Gastrocnemius medialis (tissue), 4 donors: ENCODE measurements around the gene ASPG. TPM values are rescaled to one million over a fixed set of nuclear protein-coding genes. Genes with fewer than 3 reads are reported as not detected.

Source experiments
- ATAC-seq, 2 donors: fragments of 150-250 bp; one replicate each; pipeline ENCODE4 v1.9.1; 2016
- DNase-seq, 2 donors: peaks; one replicate each; pipeline ENCODE4 v3.0.0-alpha.2; 2019
- H3K27ac ChIP-seq, 4 donors: fragments of 200-600 bp; sonication (generic); 1 replicate in 1 of 4; 2 replicates in 3 of 4; pipeline ENCODE4 v1.5.1; 2016 to 2018; ENCODE audit warnings: mild to moderate bottlenecking in 2 of 4, moderate library complexity in 1 of 4
- H3K27me3 ChIP-seq, 3 donors: fragments of 200-600 bp; sonication (generic) in 2 of 3; 1 replicate in 1 of 3; 2 replicates in 2 of 3; pipeline versions ENCODE4 v1.5.1 to v1.6.0; 2016 to 2019; ENCODE audit warnings: mild to moderate bottlenecking in 1 of 3, moderate library complexity in 1 of 3
- H3K36me3 ChIP-seq, 2 donors: fragments of 200-600 bp; sonication (generic) in 1 of 2; one replicate each; pipeline ENCODE4 v1.5.1; 2017 to 2018
- H3K4me1 ChIP-seq, 2 donors: fragments of 200-600 bp; sonication (generic) in 1 of 2; one replicate each; pipeline ENCODE4 v1.5.1; 2016 to 2017; ENCODE audit warnings: mild to moderate bottlenecking in 2 of 2
- H3K4me3 ChIP-seq, 4 donors: fragments of 200-600 bp; sonication (generic) in 3 of 4; 1 replicate in 1 of 4; 2 replicates in 3 of 4; pipeline ENCODE4 v1.5.1; 2016 to 2019; ENCODE audit warnings: mild to moderate bottlenecking in 2 of 4
- H3K9me3 ChIP-seq, 3 donors: fragments of 200-600 bp; sonication (generic) in 2 of 3; 1 replicate in 1 of 3; 2 replicates in 2 of 3; pipeline ENCODE4 v1.5.1; 2016 to 2019
- POLR2A ChIP-seq, 2 donors: fragments of 450-650 bp; IDR thresholded peaks; one replicate each; pipeline ENCODE4 v1.6.1; 2017; ENCODE audit warnings: antibody characterized with exemption in 2 of 2, mild to moderate bottlenecking in 2 of 2, moderate library complexity in 2 of 2
- in situ Hi-C, 4 donors: fragments of 200-750 bp; cut with MboI; loops; one replicate each; pipeline versions ENCODE4 v1.15.0 to v1.8.0; 2017; ENCODE audit warnings: low sequenced_read_pairs in 4 of 4
- intact Hi-C: fragments of 100-400 bp; cut with DNase I; formaldehyde crosslinking; loops from one replicate; pipeline ENCODE4 v1.15.1; 2023; ENCODE audit warnings: low total_unique reads
- total RNA-seq, 4 donors: library from RNA; depleted of rRNA; stranded (reverse); fragments of >200 nt; gene quantifications; one replicate each; pipeline versions ENCODE4 v1.1.0 to v1.2.3, GENCODE V29; 2016
- TF ChIP-seq, protein P1 (sequence below), 5 experiments: fragments of 450-650 bp in 3 of 5; fragments of 200-600 bp in 2 of 5; sonication (generic) in 2 of 5; IDR thresholded peaks in 4 of 5; conservative IDR thresholded peaks in 1 of 5; 1 replicate in 4 of 5; 2 replicates in 1 of 5; pipeline ENCODE4 v1.5.1; 2016 to 2019; ENCODE audit warnings: antibody characterized with exemption in 5 of 5, mild to moderate bottlenecking in 3 of 5, moderate library complexity in 3 of 5

Gene ASPG
- total RNA-seq, 4 donors from 2014 or later, result 0.20 TPM; not detected in 3

DNA sequence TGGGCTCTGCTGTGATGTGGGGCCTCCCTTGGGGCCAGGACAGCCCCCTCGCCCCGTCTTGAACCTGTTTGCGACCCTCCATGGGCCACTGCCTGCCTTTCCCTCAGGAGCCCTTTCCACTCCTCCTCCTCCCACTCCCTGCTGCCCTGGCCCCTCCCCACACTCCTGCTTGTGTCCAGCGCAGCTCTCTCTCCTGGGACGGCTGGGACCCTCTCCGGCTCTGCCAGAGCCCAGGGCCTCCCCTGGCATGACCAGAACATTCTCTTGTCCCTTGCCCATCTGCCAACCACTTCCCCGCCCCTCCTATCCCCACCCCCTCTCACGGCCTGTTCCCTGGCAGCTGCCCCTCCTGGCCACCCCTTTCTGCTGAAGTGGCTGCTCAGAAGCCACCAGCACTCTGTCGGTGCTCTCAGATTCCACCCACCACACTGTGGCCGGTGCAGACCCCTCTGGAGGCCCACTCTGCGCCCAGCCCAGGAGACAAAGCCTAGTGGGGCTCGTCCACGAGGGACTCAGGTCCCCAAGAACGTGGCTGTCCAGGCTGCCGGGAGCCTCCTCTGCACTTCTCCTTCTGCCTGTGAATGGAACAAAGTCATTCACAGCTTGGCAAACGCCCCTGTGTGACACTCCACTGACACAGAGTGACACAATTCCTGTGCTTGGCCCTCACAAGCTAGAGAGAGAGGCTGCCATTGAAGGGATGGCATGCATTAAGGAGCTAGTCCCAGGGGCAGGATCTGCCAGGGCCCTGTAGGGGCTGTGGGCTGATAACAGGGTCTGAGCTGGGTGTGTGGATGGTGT is 1.4 kb downstream of the ASPG start:
- H3K4me3 ChIP-seq, result no peak overlapping the region
- intact Hi-C loops (no loop called here), in situ Hi-C loops (no loop called here)
- no peak for DNase-seq
- H3K9me3 ChIP-seq, result no peaks in the 10 kb centered on the region
- ATAC-seq, result no peak
- H3K36me3 ChIP-seq, result no peaks in the 10 kb centered on the region
- peaks cover 3 to 29% (median 20%) of the 10 kb centered on the region in 3 donors for H3K27me3 ChIP-seq
- no peak for TF ChIP-seq POLR2A (IDR thresholded peaks at IDR 0.05)
- H3K4me1 ChIP-seq, result peaks cover 0 to 4% of the 10 kb centered on the region in 2 donors
- H3K27ac ChIP-seq, result no peak overlapping the region

DNA sequence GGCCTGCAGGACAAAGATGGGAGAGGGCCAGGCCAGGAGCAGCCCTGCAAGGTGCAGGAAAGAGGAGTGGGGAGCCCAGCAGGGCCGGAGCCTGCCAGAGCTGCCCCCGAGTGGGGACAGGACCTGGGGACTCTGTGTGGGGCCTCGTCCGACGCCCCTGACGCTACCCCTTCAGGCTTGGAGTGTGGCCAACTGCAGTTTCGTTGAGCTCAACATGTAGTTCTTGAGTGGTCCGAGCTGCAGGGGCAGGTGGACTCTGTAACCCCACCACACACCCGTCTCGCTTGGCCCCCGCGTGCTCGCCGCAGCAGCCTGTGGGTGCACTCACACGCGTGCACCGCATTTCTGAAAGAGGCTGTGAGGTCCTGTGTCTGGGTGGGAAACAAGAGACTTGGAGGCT is 2.0 kb downstream of the ASPG start:
- ATAC-seq, result no peak
- H3K4me1 ChIP-seq, result peaks cover 0 to 2% of the 10 kb centered on the region in 2 donors
- H3K9me3 ChIP-seq, result no peaks in the 10 kb centered on the region
- in situ Hi-C loops, result no loop called here
- peaks cover 3 to 29% (median 20%) of the 10 kb centered on the region in 3 donors for H3K27me3 ChIP-seq
- no peak overlapping the region for H3K4me3 ChIP-seq
- intact Hi-C loops, result no loop called here
- no peak overlapping the region for H3K27ac ChIP-seq
- no peaks in the 10 kb centered on the region for H3K36me3 ChIP-seq
- no peak for DNase-seq
- TF ChIP-seq POLR2A (IDR thresholded peaks at IDR 0.05), result no peak

DNA sequence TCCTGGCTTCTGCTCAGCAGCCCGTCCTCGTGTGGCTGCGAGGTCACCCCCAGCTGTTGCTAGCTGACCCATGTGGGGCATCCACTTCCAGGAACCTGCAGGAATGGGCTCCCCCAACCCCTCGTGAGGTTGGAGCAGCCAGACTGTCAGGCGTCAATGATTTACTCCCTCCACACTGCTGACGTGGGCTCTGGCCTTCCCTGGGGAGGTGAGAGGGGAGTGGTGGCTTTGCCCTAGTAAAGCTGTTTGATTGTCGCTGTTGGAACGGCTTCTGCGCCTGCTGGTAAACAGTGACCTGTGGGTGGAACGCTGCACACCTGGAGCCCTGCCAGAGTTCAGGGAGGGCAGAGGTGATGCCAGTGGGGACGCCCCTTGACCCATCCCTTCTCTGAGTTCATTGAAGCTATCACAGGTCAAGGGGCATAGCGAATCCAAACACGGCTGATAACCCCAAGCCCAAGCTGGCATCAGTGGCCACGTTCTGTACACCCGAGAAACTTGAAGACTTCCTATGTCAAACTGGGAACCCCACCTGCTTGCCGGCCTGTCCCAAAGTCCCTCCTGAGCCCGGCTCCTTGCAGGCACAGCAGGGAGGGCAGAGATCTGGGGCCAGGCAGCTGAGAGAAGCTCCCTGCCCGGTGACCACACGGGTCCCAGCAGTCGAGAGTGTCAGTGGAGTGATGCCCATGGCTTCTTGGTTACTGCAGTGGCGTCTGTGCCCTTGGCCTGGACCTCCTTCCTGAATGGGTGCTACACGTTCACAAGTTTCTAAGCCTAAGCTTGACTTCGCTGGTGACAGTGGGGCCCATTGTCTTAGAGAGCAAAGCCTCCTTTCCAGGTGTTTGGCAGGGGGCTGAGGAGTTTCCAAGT is 2.7 kb downstream of the ASPG start:
- Histone ChIP-seq H3K27ac (no peak overlapping the region), H3K4me1 (no peaks in the 10 kb centered on the region), H3K36me3 (no peaks in the 10 kb centered on the region), H3K4me3 (no peak overlapping the region), H3K27me3 (peaks cover 3 to 32% (median 20%) of the 10 kb centered on the region in 3 donors), H3K9me3 (no peaks in the 10 kb centered on the region)
- TF ChIP-seq, protein P1, sequence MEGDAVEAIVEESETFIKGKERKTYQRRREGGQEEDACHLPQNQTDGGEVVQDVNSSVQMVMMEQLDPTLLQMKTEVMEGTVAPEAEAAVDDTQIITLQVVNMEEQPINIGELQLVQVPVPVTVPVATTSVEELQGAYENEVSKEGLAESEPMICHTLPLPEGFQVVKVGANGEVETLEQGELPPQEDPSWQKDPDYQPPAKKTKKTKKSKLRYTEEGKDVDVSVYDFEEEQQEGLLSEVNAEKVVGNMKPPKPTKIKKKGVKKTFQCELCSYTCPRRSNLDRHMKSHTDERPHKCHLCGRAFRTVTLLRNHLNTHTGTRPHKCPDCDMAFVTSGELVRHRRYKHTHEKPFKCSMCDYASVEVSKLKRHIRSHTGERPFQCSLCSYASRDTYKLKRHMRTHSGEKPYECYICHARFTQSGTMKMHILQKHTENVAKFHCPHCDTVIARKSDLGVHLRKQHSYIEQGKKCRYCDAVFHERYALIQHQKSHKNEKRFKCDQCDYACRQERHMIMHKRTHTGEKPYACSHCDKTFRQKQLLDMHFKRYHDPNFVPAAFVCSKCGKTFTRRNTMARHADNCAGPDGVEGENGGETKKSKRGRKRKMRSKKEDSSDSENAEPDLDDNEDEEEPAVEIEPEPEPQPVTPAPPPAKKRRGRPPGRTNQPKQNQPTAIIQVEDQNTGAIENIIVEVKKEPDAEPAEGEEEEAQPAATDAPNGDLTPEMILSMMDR (IDR thresholded peaks at IDR 0.05 in 4 of 5, conservative IDR thresholded peaks at IDR 0.05 in 1 of 5), result no peak
- TF ChIP-seq POLR2A (IDR thresholded peaks at IDR 0.05), result no peak
- ATAC-seq (no peak), DNase-seq (no peak)
- in situ Hi-C loops (no loop called here), intact Hi-C loops (no loop called here)

DNA sequence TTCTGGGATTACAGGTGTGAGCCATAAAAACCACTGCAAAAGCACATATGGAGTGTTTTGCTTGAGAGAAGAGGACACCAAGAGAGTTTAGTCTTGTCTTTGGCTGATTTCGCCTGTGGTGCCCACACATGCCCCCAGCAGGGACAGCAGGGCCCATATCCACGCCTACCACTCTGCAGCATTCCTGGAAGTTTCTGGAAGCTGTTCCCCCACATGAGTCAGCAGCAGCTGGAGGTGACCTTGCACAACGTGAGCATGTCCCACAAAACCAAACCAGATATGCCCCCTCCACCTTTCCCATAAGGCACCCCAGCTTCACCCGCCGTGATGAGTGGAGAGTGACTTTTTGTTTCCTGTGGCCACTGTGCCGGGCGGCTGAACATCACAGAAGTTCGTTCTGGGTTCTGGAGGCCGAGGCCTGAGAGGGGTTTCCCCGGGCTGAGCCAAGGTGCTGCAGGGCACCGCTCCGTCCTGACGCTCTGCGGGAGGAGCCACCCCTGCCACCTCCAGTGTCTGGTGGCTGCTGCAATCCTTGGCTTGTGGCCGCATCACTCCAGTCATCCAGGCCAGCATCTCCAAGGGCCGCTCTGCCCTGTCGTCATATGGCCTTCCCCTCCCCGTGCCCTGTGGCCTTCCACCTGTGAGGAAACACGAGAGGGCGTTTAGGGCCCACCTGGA is 4.7 kb downstream of the ASPG start:
- DNase-seq, result peak in 1 of 2 donors; percentile 2
- TF ChIP-seq POLR2A (IDR thresholded peaks at IDR 0.05), result no peak
- TF ChIP-seq, protein P1 (IDR thresholded peaks at IDR 0.05 in 4 of 5, conservative IDR thresholded peaks at IDR 0.05 in 1 of 5), result no peak
- H3K4me1 ChIP-seq, result no peaks in the 10 kb centered on the region
- intact Hi-C loops, result no loop called here
- in situ Hi-C loops, result no loop called here
- no peak for ATAC-seq
- no peak overlapping the region for H3K27ac ChIP-seq
- H3K9me3 ChIP-seq, result no peaks in the 10 kb centered on the region
- H3K4me3 ChIP-seq, result no peak overlapping the region
- H3K36me3 ChIP-seq, result no peaks in the 10 kb centered on the region
- peaks cover 3 to 32% (median 29%) of the 10 kb centered on the region in 3 donors for H3K27me3 ChIP-seq

DNA sequence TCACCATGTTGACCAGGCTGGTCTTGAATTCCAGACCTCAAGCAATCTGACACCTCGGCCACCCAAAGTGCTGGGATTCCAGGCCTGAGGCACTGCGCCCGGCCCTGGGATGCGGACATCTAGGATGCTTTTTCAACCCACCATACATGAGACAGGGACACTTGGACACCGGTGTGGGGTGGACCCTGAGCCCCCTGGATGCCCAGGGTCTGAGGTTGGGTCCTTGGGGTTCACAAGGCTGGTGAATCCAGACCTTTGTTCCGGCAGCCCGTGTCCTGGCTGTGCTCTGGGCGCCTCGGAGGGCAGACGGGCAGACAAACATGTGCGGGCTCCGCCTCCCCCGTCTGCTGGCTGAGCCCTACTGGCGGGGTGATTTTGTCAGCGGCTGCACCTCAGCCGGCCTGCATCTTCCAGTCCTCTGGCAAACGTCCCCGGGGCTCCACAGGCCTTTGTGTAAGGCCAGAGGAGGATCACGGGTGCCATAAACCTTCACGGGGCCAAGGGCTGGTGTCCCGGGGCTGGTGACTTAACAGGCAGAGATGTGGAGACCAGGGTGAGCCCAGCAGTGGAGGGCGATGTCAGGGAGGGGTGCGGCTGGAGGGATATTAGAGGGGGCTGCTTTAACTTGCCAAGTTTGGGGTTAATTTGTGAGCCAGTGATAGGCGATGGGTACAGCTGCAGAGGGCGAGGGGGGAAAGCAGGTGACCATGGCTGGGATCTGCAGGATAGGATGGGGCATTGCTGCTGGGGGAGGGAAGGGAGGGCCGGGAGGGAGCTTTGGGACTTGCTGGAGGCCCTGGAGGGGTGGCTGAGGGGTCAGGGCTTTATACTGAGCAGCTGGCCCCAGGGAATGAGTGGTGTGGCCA is 5.8 kb downstream of the ASPG start:
- TF ChIP-seq, protein P1 (IDR thresholded peaks at IDR 0.05 in 4 of 5, conservative IDR thresholded peaks at IDR 0.05 in 1 of 5), result no peak
- H3K9me3 ChIP-seq, result no peaks in the 10 kb centered on the region
- H3K27me3 ChIP-seq, result peaks cover 0 to 24% (median 24%) of the 10 kb centered on the region in 3 donors
- intact Hi-C loops (no loop called here), in situ Hi-C loops (no loop called here)
- no peaks in the 10 kb centered on the region for H3K4me1 ChIP-seq
- no peak overlapping the region for H3K4me3 ChIP-seq
- no peak overlapping the region for H3K27ac ChIP-seq
- no peak for ATAC-seq
- H3K36me3 ChIP-seq, result no peaks in the 10 kb centered on the region
- peak in 1 of 2 donors; percentile 5 for DNase-seq
